ENCODE results near the gene CPLX1.
"Not testable (repeated sequence)": the region's sequence is repeated elsewhere in the genome, so short reads cannot be mapped to it uniquely, and the experiment has no call there.

Gene CPLX1

DNA sequence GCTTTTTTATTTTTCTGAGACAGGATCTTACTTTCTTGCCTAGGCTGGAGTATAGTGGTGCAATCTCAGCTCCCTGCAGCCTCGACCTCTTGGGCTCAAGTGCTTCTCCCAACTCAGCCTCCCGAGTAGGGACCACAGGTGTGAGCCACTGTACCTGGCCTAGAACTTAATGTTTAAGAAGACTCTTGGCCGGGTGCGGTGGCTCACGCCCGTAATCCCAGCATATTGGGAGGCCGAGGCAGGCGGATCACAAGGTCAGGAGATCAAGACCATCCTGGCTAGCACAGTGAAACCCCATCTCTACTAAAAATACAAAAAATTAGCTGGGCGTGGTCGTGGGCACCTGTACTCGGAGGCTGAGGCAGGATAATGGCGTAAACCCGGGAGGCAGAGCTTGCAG lies 72.7 kb downstream of the CPLX1 start:
- DNase-seq, result not testable (repeated sequence)

DNA sequence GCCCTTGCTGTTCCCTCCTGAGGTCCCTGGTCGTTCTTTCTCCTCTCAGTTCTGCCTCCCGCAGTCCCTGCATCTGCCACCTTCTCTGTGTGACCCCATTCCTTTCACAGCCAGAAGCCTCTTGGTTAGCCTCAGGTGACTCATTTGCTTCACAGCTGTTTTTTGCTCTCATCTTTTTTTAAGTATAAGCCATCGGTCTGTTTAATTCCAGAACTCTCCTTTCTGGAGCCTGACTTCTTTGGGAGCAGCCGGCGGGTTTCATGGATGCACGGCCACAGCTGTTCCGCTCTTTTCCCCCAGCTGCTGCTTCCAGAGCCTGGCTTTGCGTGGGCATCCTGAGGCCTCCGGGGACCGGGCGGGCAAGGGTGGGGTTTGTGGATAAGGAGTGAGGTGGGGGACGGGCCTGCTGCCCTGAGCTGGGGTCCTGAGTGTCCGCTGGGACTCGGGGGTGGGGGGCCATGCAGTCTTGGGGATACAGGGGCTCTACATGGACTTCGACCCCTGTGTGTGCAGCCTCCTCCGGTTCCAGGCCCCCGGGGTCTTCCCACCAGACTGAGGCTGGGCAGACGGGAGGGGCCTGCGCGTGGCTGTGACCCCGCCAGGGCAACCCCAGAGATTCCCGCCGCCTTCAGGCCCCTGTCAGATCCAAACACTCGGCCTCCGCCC lies 73.6 kb downstream of the CPLX1 start:
- DNase-seq, result no peak

GRCh38 chr4:751676-752075 lies 74.3 kb downstream of the CPLX1 start:
- no peak for DNase-seq

GRCh38 chr4:749698-750666 lies 75.9 kb downstream of the CPLX1 start:
- DNase-seq, result no peak

DNA sequence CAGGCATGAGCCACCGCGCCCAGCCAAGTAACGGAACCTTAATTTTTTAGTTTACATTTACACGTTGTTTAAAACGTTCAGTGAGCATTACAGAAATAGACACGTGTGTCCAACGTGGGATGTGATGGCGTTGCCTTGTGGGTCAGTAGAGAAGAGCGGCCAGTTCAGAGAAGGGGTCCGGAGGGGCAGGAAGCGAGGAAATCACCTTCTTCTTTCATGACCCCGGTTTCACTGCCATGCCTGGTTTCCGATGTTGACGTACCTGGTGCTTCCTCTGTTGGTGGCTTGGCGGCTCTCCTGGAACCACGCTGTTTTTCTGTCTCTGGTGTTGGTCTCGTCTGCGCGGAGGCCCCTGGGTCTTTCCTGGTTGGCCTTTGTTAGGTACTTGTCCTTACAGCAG lies 77.5 kb downstream of the CPLX1 start:
- no peak for DNase-seq

- DNase-seq, result no peak
Measured at GRCh38 chr4:747546-748170, 78.3 kb downstream of the CPLX1 start.

DNA sequence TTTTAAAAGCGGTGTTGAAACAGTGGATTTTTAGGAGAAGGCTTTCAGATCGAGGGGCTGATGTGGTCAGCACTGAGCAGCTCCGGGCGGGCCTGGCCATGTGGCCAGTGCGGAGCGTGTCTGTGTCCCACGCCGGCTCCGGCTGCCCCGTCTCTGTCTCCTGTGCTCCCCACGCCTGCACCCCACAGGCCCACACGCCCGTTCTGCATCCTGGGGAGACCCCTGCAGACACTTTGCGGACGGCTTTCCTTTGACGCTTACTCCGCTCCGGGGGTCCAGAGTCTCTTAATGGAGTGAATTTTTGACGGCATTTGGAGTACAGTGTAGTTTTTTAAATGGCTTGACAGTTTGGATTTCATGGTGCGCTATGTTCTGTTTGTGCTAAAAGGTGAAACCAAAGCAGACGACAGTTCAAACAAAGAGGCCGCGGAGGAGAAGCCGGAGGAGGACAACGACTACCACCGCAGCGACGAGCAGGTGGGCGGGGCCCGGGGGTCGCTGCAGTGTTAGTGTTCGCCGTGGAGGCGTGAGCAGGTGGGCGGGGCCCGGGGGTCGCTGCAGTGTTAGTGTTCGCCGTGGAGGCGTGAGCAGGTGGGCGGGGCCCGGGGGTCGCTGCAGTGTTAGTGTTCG lies 81.6 kb downstream of the CPLX1 start:
- no peak for DNase-seq

GRCh38 chr4:743463-744211 lies 82.3 kb downstream of the CPLX1 start:
- DNase-seq, result no peak

GRCh38 chr4:742742-743311 lies 83.1 kb downstream of the CPLX1 start:
- no peak for DNase-seq

GRCh38 chr4:742096-742741 lies 83.7 kb downstream of the CPLX1 start:
- no peak for DNase-seq

GRCh38 chr4:740656-741282 lies 85.2 kb downstream of the CPLX1 start:
- DNase-seq, result no peak

GRCh38 chr4:740011-740410 lies 85.9 kb downstream of the CPLX1 start:
- DNase-seq, result no peak

- DNase-seq, result no peak
Measured at GRCh38 chr4:739569-739968, 86.4 kb downstream of the CPLX1 start.

GRCh38 chr4:738781-739280 lies 87.1 kb downstream of the CPLX1 start:
- no peak for DNase-seq

DNA sequence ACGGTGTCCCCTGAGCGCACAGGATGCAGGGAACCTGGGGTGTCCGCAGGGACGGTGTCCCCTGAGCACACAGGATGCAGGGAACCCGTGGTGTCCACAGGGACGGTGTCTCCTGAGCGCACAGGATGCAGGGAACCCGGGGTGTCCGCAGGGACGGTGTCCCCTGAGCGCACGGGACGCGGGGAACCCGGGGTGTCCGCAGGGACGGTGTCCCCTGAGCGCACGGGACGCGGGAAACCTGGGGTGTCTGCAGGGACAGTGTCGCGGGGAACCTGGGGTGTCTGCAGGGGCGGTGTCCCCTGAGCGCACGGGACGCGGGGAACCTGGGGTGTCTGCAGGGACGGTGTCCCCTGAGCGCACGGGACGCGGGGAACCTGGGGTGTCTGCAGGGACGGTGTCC lies 89.4 kb downstream of the CPLX1 start:
- DNase-seq, result not testable (repeated sequence)

DNA sequence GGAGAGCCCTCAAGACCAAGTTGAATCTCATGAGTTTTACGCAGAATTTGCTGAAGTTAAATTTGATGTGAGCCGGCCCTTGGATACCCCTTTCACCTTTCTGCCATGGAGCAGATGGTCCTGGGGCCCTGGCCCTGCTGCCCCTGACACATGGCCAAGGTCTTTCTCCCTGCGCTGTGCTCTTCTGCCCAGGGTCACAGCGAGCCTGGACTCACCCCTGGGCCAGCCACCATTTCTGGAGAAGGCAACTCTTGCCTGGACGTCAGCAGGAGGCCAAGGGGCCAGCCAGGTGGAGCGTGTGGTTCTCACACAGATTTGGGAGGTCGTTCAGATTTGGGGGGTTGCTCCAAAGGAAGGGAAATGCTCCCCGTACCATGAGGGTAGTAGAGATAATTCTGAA lies 90.3 kb downstream of the CPLX1 start:
- DNase-seq, result no peak
